Measurements from ENCODE around the gene NT5C2. TPM values are rescaled to one million over a fixed set of nuclear protein-coding genes. Genes with fewer than 3 reads are reported as not detected.

The NT5C2 gene
- polyA plus RNA-seq, 3 donors, result 16.5 to 60.6 (median 36.3) TPM

- 31 to 38% (median 35%) methylated on average over 20 of the region's 20 CpGs for WGBS, 3 donors
- H3K27ac ChIP-seq (ENCODE audit: low read depth, low read length), result no peak overlapping the region
Observed at GRCh38 chr10:103053659-103054581, 139.2 kb downstream of the NT5C2 start.

- WGBS, 3 donors, result 70 to 97% (median 76%) methylated on average over 6 of the region's 6 CpGs
- no peak overlapping the region for H3K27ac ChIP-seq (ENCODE audit: low read depth, low read length)
Observed at GRCh38 chr10:103049237-103049636, 143.8 kb downstream of the NT5C2 start.

GRCh38 chr10:103047381-103047780 is 145.7 kb downstream of the NT5C2 start:
- no peak overlapping the region for H3K27ac ChIP-seq (ENCODE audit: low read depth, low read length)
- WGBS, 3 donors, result 90 to 94% (median 91%) methylated on average over 3 of the region's 3 CpGs

GRCh38 chr10:103045961-103046360 is 147.1 kb downstream of the NT5C2 start:
- H3K27ac ChIP-seq (ENCODE audit: low read depth, low read length), result no peak overlapping the region

GRCh38 chr10:103044942-103045489 is 148.1 kb downstream of the NT5C2 start:
- no peak overlapping the region for H3K27ac ChIP-seq (ENCODE audit: low read depth, low read length)
- 74 to 83% (median 77%) methylated on average over 8 of the region's 8 CpGs for WGBS, 3 donors

More at GRCh38 chr10:103045961-103046360, 147.1 kb downstream of the NT5C2 start:
- 92 to 97% (median 94%) methylated on average over 3 of the region's 3 CpGs for WGBS, 3 donors

- no peak overlapping the region for H3K27ac ChIP-seq (ENCODE audit: low read depth, low read length)
- 90 to 92% (median 90%) methylated on average over 7 of the region's 7 CpGs for WGBS, 3 donors
Observed at GRCh38 chr10:103042908-103043307, 150.2 kb downstream of the NT5C2 start.

DNA sequence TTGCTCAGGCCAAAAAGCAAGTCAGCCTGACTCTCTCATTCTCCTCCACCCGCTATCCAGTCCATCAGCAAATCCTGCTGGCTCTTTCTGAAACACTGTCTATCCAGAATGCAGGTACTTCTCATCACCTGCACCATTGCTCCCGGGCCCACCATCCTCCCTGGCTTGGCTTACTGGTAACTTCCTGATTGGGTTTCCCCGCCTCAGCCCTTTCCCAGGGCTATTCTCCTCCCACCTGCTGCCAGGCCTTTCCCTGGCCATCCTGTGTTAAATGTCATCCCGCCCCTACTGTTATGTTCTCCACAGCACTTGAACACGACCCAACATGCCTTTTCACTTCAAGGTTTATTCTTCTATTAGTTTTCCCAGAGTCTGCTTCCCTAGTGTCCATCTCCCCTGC is 150.9 kb downstream of the NT5C2 start:
- no peak overlapping the region for H3K27ac ChIP-seq (ENCODE audit: low read depth, low read length)
- WGBS, 3 donors, result 83 to 89% (median 88%) methylated on average over 5 of the region's 5 CpGs

DNA sequence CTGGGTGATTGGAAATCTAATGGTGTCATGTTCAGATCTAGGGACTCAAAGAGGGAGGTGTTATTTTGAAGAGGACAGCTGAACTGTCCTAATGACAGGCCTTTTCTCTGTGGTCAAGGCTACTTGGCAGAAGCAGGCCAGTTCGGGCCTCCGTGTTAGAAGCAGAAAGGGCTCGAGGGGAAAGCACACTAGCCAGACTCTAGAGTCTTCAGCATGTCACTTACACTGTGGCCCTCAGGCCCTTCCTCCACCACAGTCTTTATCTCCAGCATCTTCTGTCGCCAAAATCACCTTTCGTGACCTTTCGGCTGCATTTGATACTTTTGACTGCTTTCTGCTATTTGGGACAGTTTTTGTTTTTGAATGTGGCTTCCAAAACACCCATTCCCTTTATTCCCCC is 151.7 kb downstream of the NT5C2 start:
- 89 to 93% (median 89%) methylated on average over 6 of the region's 6 CpGs for WGBS, 3 donors
- no peak overlapping the region for H3K27ac ChIP-seq (ENCODE audit: low read depth, low read length)

GRCh38 chr10:103040418-103040817 is 152.7 kb downstream of the NT5C2 start:
- 80 to 91% (median 84%) methylated on average over 4 of the region's 4 CpGs for WGBS, 3 donors
- no peak overlapping the region for H3K27ac ChIP-seq (ENCODE audit: low read depth, low read length)

GRCh38 chr10:103038570-103038969 is 154.5 kb downstream of the NT5C2 start:
- 78 to 86% (median 82%) methylated on average over 2 of the region's 2 CpGs for WGBS, 3 donors
- no peak overlapping the region for H3K27ac ChIP-seq (ENCODE audit: low read depth, low read length)

Other genes with a start within 250 kb of the NT5C2 start
- gene RPEL1, start 52.6 kb upstream of the NT5C2 start, polyA plus RNA-seq, result not detected
- gene INA, start 83.9 kb upstream of the NT5C2 start, polyA plus RNA-seq, result 1 to 10 TPM in 1 of 3 donors, under 1 TPM in 1, not detected in 1; 0.03 to 1.1 TPM
- 10 to 100 TPM in 1 of 3 donors, 1 to 10 TPM in 2; 4.5 to 10.2 (median 7.6) TPM for gene PCGF6, start 157.9 kb upstream of the NT5C2 start, polyA plus RNA-seq
- 1 to 10 TPM; 1.3 to 2.4 (median 1.7) TPM for gene TAF5, start 174.7 kb upstream of the NT5C2 start, polyA plus RNA-seq
- gene ATP5MK, start 203.2 kb upstream of the NT5C2 start, polyA plus RNA-seq, result 1,000 to 10,000 TPM in 1 of 3 donors, 100 to 1,000 TPM in 2; 371 to 1,038 (median 801) TPM
- 10 to 100 TPM in 2 of 3 donors, 1 to 10 TPM in 1; 8.6 to 15.6 (median 14.8) TPM for gene PDCD11, start 203.4 kb upstream of the NT5C2 start, polyA plus RNA-seq

Measured in adipose tissue (tissue), 3 donors.